ENCODE data around the gene NDUFAF8.

NDUFAF8 gene

GRCh38 chr17:81264640-81265039, 25.5 kb downstream of the NDUFAF8 start:
- DNase-seq (no peak), ATAC-seq (ENCODE audit: insufficient read depth, low read depth) (no peak)
- Histone ChIP-seq H3K4me1 (ENCODE audit: insufficient read depth, low read length) (no peaks in the 10 kb centered on the region), H3K4me2 (ENCODE audit: insufficient read depth, low read length) (no peak overlapping the region), H3K27me3 (ENCODE audit: insufficient read depth, low read length, poor library complexity) (no peaks in the 10 kb centered on the region), H3K9me3 (ENCODE audit: insufficient read depth, low read length, severe bottlenecking) (no peaks in the 10 kb centered on the region), H3K4me3 (ENCODE audit: low read depth in 1 of 2, low read length in 2 of 2) (no peak overlapping the region), H3K79me2 (ENCODE audit: insufficient read depth, low read length) (no peaks in the 10 kb centered on the region), H3K36me3 (ENCODE audit: insufficient read depth, low read length) (peaks cover 79% of the 10 kb centered on the region), H2AFZ (ENCODE audit: low read depth, low read length) (no peak overlapping the region), H4K20me1 (ENCODE audit: insufficient read depth, low read length) (peaks cover 16% of the 10 kb centered on the region; the same call in 1 of the 2 replicates), H3K27ac (ENCODE audit: low read length) (no peak overlapping the region), H3K9ac (ENCODE audit: low read depth, low read length) (no peak overlapping the region)
- TF ChIP-seq EZH2 (IDR thresholded peaks at IDR 0.05; ENCODE audit: borderline replicate concordance, low read depth, low read length, severe bottlenecking) (no peak), CTCF (IDR thresholded peaks at IDR 0.05; ENCODE audit: borderline replicate concordance, extremely low read depth, low read length, poor library complexity, severe bottlenecking) (no peak)

DNA sequence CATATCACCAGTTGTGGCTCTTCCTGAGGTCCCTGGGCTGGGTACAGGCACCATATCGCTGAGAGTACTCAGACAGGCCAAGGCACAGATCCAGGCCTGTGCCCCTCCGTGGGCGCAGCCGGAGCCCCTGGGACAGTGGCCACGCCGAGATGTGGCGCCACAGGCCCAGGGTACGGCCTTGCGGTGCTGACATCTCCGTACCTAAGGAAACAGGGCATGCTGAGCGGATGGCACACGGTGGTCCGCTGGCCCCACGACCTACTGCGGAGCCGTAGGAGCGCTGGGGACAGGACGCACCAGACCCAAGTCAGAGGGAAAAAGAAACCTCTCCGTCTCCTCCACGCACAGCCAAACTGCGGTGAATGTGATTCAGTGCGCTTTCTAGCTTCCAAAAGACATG, 26.5 kb downstream of the NDUFAF8 start:
- H4K20me1 ChIP-seq (ENCODE audit: insufficient read depth, low read length) = peaks cover 11% of the 10 kb centered on the region; the same call in 1 of the 2 replicates

GRCh38 chr17:81267390-81268067, 28.4 kb downstream of the NDUFAF8 start:
- Histone ChIP-seq H3K36me3 (ENCODE audit: insufficient read depth, low read length) (peaks cover 71% of the 10 kb centered on the region), H3K79me2 (ENCODE audit: insufficient read depth, low read length) (no peaks in the 10 kb centered on the region)
- ATAC-seq (ENCODE audit: insufficient read depth, low read depth) = no peak

More for the DNA sequence above, 26.5 kb downstream of the NDUFAF8 start:
- no peaks in the 10 kb centered on the region for H3K79me2 ChIP-seq (ENCODE audit: insufficient read depth, low read length)
- H3K36me3 ChIP-seq (ENCODE audit: insufficient read depth, low read length) = peaks cover 79% of the 10 kb centered on the region
- H2AFZ ChIP-seq (ENCODE audit: low read depth, low read length) = no peak overlapping the region
- ATAC-seq (ENCODE audit: insufficient read depth, low read depth) = no peak
- H3K27ac ChIP-seq (ENCODE audit: low read length) = no peak overlapping the region
- no peak overlapping the region for H3K4me3 ChIP-seq (ENCODE audit: low read depth in 1 of 2, low read length in 2 of 2)
- no peaks in the 10 kb centered on the region for H3K27me3 ChIP-seq (ENCODE audit: insufficient read depth, low read length, poor library complexity)
- no peak for DNase-seq
- H3K9me3 ChIP-seq (ENCODE audit: insufficient read depth, low read length, severe bottlenecking) = no peaks in the 10 kb centered on the region
- H3K9ac ChIP-seq (ENCODE audit: low read depth, low read length) = no peak overlapping the region
- H3K4me2 ChIP-seq (ENCODE audit: insufficient read depth, low read length) = no peak overlapping the region
- TF ChIP-seq EZH2 (IDR thresholded peaks at IDR 0.05; ENCODE audit: borderline replicate concordance, low read depth, low read length, severe bottlenecking) = no peak
- TF ChIP-seq CTCF (IDR thresholded peaks at IDR 0.05; ENCODE audit: borderline replicate concordance, extremely low read depth, low read length, poor library complexity, severe bottlenecking) = no peak
- H3K4me1 ChIP-seq (ENCODE audit: insufficient read depth, low read length) = no peaks in the 10 kb centered on the region

More at GRCh38 chr17:81267390-81268067, 28.4 kb downstream of the NDUFAF8 start:
- H3K9me3 ChIP-seq (ENCODE audit: insufficient read depth, low read length, severe bottlenecking) = no peaks in the 10 kb centered on the region
- H3K4me1 ChIP-seq (ENCODE audit: insufficient read depth, low read length) = no peaks in the 10 kb centered on the region
- no peak overlapping the region for H3K27ac ChIP-seq (ENCODE audit: low read length)
- no peak overlapping the region for H2AFZ ChIP-seq (ENCODE audit: low read depth, low read length)
- no peak overlapping the region for H3K4me3 ChIP-seq (ENCODE audit: low read depth in 1 of 2, low read length in 2 of 2)
- no peak for DNase-seq
- H3K4me2 ChIP-seq (ENCODE audit: insufficient read depth, low read length) = no peak overlapping the region
- TF ChIP-seq EZH2 (IDR thresholded peaks at IDR 0.05; ENCODE audit: borderline replicate concordance, low read depth, low read length, severe bottlenecking) = no peak
- no peak for TF ChIP-seq CTCF (IDR thresholded peaks at IDR 0.05; ENCODE audit: borderline replicate concordance, extremely low read depth, low read length, poor library complexity, severe bottlenecking)
- no peak overlapping the region for H3K9ac ChIP-seq (ENCODE audit: low read depth, low read length)
- H3K27me3 ChIP-seq (ENCODE audit: insufficient read depth, low read length, poor library complexity) = no peaks in the 10 kb centered on the region
- H4K20me1 ChIP-seq (ENCODE audit: insufficient read depth, low read length) = peaks cover 11% of the 10 kb centered on the region; the same call in 1 of the 2 replicates

Data from DND-41 (cell line).